HCT116 (cell line): ENCODE data around the gene CRLF3.

Source experiments
- EGR1 ChIP-seq: IDR thresholded peaks from 2 replicates; pipeline ENCODE4 v1.6.1; 2012; ENCODE audit warnings: low read depth
- EZH2 ChIP-seq: fragments of 200-600 bp; sonication (generic); IDR thresholded peaks from 2 replicates; pipeline ENCODE4 v1.6.1; 2017; ENCODE audit warnings: antibody characterized with exemption, mixed run types
- JUND ChIP-seq: IDR thresholded peaks from 2 replicates; pipeline ENCODE4 v1.6.1; 2012
- POLR2A ChIP-seq: IDR thresholded peaks from 2 replicates; pipeline ENCODE4 v1.7.0; 2011; ENCODE audit warnings: borderline replicate concordance; ENCODE audit not compliant: insufficient read depth, insufficient read length; ENCODE audit errors: extremely low read depth
- POLR2AphosphoS5 ChIP-seq: IDR thresholded peaks from 2 replicates; pipeline ENCODE4 v1.6.1; 2011; ENCODE audit warnings: mild to moderate bottlenecking, low read depth, low read length, moderate library complexity
- RAD21 ChIP-seq: IDR thresholded peaks from 2 replicates; pipeline ENCODE4 v1.6.1; 2012; ENCODE audit warnings: low read depth, mild to moderate bottlenecking
- SIN3A ChIP-seq: IDR thresholded peaks from 2 replicates; pipeline ENCODE4 v1.6.1; 2012; ENCODE audit warnings: low read depth
- SP1 ChIP-seq: IDR thresholded peaks from 2 replicates; pipeline ENCODE4 v1.6.1; 2012; ENCODE audit warnings: low read depth
- SRF ChIP-seq: IDR thresholded peaks from 2 replicates; pipeline ENCODE4 v1.6.1; 2012; ENCODE audit warnings: low read depth
- TF ChIP-seq, protein P1 (sequence below): IDR thresholded peaks from 2 replicates; pipeline ENCODE4 v1.6.1; 2012; ENCODE audit warnings: low read depth
- TF ChIP-seq, protein P2 (sequence below), 3 experiments: fragments of 200-600 bp in 1 of 3; sonication (generic) in 1 of 3; IDR thresholded peaks in 2 of 3; conservative IDR thresholded peaks in 1 of 3; 2 replicates each; pipeline ENCODE4 v1.5.1; 2012 to 2017; ENCODE audit warnings: low read depth in 2 of 3, low read length in 2 of 3, antibody characterized with exemption in 1 of 3, borderline replicate concordance in 1 of 3, control low read depth in 1 of 3, mild to moderate bottlenecking in 1 of 3, mixed read lengths in 1 of 3, mixed run types in 1 of 3, moderate library complexity in 1 of 3; ENCODE audit not compliant: insufficient read depth in 1 of 3
- TF ChIP-seq, protein P3 (sequence below): IDR thresholded peaks from 2 replicates; pipeline ENCODE4 v1.6.1; 2011; ENCODE audit warnings: mild to moderate bottlenecking, low read length, moderate library complexity; ENCODE audit not compliant: insufficient replicate concordance; ENCODE audit errors: extremely low read depth
- TF ChIP-seq, protein P4 (sequence below): IDR thresholded peaks from 2 replicates; pipeline ENCODE4 v1.6.1; 2012

DNA sequence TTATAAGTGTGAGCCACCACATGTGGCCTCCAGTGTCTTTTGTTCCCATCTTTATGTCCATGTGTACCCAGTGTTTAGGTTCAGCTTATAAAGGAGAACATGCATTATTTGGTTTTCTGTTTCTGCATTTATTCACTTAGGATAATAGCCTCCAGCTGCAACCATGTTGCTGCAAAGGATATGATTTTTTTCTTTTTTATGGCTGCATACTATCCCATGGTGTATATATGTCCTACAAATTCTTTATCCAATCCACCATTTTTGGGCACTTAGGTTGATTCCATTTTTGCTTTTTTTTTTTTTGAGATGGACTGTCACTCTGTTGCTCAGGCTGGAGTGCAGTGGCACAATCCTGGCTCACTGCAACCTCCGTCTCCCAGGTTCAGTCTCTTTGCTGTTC lies 40.1 kb upstream of the CRLF3 start:
- TF ChIP-seq, protein P1, sequence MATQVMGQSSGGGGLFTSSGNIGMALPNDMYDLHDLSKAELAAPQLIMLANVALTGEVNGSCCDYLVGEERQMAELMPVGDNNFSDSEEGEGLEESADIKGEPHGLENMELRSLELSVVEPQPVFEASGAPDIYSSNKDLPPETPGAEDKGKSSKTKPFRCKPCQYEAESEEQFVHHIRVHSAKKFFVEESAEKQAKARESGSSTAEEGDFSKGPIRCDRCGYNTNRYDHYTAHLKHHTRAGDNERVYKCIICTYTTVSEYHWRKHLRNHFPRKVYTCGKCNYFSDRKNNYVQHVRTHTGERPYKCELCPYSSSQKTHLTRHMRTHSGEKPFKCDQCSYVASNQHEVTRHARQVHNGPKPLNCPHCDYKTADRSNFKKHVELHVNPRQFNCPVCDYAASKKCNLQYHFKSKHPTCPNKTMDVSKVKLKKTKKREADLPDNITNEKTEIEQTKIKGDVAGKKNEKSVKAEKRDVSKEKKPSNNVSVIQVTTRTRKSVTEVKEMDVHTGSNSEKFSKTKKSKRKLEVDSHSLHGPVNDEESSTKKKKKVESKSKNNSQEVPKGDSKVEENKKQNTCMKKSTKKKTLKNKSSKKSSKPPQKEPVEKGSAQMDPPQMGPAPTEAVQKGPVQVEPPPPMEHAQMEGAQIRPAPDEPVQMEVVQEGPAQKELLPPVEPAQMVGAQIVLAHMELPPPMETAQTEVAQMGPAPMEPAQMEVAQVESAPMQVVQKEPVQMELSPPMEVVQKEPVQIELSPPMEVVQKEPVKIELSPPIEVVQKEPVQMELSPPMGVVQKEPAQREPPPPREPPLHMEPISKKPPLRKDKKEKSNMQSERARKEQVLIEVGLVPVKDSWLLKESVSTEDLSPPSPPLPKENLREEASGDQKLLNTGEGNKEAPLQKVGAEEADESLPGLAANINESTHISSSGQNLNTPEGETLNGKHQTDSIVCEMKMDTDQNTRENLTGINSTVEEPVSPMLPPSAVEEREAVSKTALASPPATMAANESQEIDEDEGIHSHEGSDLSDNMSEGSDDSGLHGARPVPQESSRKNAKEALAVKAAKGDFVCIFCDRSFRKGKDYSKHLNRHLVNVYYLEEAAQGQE, result no peak
- TF ChIP-seq POLR2AphosphoS5, result no peak
- TF ChIP-seq POLR2A, result no peak
- TF ChIP-seq, protein P2, sequence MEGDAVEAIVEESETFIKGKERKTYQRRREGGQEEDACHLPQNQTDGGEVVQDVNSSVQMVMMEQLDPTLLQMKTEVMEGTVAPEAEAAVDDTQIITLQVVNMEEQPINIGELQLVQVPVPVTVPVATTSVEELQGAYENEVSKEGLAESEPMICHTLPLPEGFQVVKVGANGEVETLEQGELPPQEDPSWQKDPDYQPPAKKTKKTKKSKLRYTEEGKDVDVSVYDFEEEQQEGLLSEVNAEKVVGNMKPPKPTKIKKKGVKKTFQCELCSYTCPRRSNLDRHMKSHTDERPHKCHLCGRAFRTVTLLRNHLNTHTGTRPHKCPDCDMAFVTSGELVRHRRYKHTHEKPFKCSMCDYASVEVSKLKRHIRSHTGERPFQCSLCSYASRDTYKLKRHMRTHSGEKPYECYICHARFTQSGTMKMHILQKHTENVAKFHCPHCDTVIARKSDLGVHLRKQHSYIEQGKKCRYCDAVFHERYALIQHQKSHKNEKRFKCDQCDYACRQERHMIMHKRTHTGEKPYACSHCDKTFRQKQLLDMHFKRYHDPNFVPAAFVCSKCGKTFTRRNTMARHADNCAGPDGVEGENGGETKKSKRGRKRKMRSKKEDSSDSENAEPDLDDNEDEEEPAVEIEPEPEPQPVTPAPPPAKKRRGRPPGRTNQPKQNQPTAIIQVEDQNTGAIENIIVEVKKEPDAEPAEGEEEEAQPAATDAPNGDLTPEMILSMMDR (IDR thresholded peaks at IDR 0.05 in 2 of 3, conservative IDR thresholded peaks at IDR 0.05 in 1 of 3; ENCODE audit: borderline replicate concordance in 1 of 3, insufficient read depth in 1 of 3, low read depth in 2 of 3, low read length in 2 of 3), result no peak
- TF ChIP-seq JUND, result no peak
- TF ChIP-seq EGR1, result no peak
- no peak for TF ChIP-seq RAD21
- TF ChIP-seq, protein P3, sequence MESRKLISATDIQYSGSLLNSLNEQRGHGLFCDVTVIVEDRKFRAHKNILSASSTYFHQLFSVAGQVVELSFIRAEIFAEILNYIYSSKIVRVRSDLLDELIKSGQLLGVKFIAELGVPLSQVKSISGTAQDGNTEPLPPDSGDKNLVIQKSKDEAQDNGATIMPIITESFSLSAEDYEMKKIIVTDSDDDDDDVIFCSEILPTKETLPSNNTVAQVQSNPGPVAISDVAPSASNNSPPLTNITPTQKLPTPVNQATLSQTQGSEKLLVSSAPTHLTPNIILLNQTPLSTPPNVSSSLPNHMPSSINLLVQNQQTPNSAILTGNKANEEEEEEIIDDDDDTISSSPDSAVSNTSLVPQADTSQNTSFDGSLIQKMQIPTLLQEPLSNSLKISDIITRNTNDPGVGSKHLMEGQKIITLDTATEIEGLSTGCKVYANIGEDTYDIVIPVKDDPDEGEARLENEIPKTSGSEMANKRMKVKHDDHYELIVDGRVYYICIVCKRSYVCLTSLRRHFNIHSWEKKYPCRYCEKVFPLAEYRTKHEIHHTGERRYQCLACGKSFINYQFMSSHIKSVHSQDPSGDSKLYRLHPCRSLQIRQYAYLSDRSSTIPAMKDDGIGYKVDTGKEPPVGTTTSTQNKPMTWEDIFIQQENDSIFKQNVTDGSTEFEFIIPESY, result no peak
- no peak for TF ChIP-seq SRF
- TF ChIP-seq, protein P4, sequence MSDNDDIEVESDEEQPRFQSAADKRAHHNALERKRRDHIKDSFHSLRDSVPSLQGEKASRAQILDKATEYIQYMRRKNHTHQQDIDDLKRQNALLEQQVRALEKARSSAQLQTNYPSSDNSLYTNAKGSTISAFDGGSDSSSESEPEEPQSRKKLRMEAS, result no peak
- no peak for TF ChIP-seq SIN3A
- TF ChIP-seq EZH2, result no peak
- TF ChIP-seq SP1, result no peak
